Uterus (tissue), 2 donors: ENCODE measurements around the gene LRRC15.

Experiments used
- POLR2A ChIP-seq, 2 donors: fragments of 450-650 bp; IDR thresholded peaks; one replicate each; pipeline ENCODE4 v1.6.1; 2016; ENCODE audit warnings: antibody characterized with exemption in 2 of 2, mild to moderate bottlenecking in 1 of 2, moderate library complexity in 1 of 2
- TF ChIP-seq, protein P1 (sequence below), 4 experiments: fragments of 200-600 bp in 2 of 4; fragments of 450-650 bp in 2 of 4; sonication (generic) in 2 of 4; IDR thresholded peaks; one replicate each; pipeline ENCODE4 v1.5.1; 2016 to 2019; ENCODE audit warnings: antibody characterized with exemption in 4 of 4, mild to moderate bottlenecking in 2 of 4, moderate library complexity in 1 of 4

- TF ChIP-seq, protein P1, sequence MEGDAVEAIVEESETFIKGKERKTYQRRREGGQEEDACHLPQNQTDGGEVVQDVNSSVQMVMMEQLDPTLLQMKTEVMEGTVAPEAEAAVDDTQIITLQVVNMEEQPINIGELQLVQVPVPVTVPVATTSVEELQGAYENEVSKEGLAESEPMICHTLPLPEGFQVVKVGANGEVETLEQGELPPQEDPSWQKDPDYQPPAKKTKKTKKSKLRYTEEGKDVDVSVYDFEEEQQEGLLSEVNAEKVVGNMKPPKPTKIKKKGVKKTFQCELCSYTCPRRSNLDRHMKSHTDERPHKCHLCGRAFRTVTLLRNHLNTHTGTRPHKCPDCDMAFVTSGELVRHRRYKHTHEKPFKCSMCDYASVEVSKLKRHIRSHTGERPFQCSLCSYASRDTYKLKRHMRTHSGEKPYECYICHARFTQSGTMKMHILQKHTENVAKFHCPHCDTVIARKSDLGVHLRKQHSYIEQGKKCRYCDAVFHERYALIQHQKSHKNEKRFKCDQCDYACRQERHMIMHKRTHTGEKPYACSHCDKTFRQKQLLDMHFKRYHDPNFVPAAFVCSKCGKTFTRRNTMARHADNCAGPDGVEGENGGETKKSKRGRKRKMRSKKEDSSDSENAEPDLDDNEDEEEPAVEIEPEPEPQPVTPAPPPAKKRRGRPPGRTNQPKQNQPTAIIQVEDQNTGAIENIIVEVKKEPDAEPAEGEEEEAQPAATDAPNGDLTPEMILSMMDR (IDR thresholded peaks at IDR 0.05) = no peak
- no peak for TF ChIP-seq POLR2A (IDR thresholded peaks at IDR 0.05)
Measured at GRCh38 chr3:194376241-194376560, 6.7 kb upstream of the LRRC15 start.
